ENCODE data around the gene ADIPOQ. TPM values are rescaled to one million over a fixed set of nuclear protein-coding genes. Genes with fewer than 3 reads are reported as not detected.
"Not testable (repeated sequence)": the region's sequence is repeated elsewhere in the genome, so short reads cannot be mapped to it uniquely, and the experiment has no call there.

Gene ADIPOQ
- total RNA-seq (2012; rRNA removed), result not detected in 2 replicates

GRCh38 chr3:186842426-186843038, at the start of gene ADIPOQ:
TSS of gene ADIPOQ (plus strand) at chr3:186842710. CDS start at chr3:186853059, 10,349 bp downstream.
- H3K4me3 ChIP-seq (ENCODE audit: low read length), result no peak within 1 kb of the TSS
- no peaks in the 10 kb centered on the region for H3K36me3 ChIP-seq (ENCODE audit: insufficient read depth, low read length)
- H3K9ac ChIP-seq (ENCODE audit: low read depth, low read length), result no peak within 1 kb of the TSS
- H3K4me1 ChIP-seq (ENCODE audit: control insufficient read depth, insufficient read depth, low read length), result no peaks in the 10 kb centered on the region
- no peak within 1 kb of the TSS for H3K4me2 ChIP-seq (ENCODE audit: low read length)
- peaks cover 29% of the 10 kb centered on the region for H3K27me3 ChIP-seq (ENCODE audit: control insufficient read depth, insufficient read depth, low read length)
- no peaks in the 10 kb centered on the region for H3K9me3 ChIP-seq (replicated peaks; ENCODE audit: low read length)

GRCh38 chr3:186798239-186798874, 44.2 kb upstream of the ADIPOQ start:
- Histone ChIP-seq H3K9me3 (replicated peaks; ENCODE audit: low read length) (no peaks in the 10 kb centered on the region), H3K27me3 (ENCODE audit: control insufficient read depth, insufficient read depth, low read length) (no peaks in the 10 kb centered on the region), H3K4me1 (ENCODE audit: control insufficient read depth, insufficient read depth, low read length) (no peaks in the 10 kb centered on the region), H3K4me3 (ENCODE audit: low read length) (no peak overlapping the region), H3K4me2 (ENCODE audit: low read length) (no peak overlapping the region), H3K9ac (ENCODE audit: low read depth, low read length) (no peak overlapping the region), H3K36me3 (ENCODE audit: insufficient read depth, low read length) (peaks cover 27% of the 10 kb centered on the region)

GRCh38 chr3:186800285-186800684, 42.2 kb upstream of the ADIPOQ start:
- no peaks in the 10 kb centered on the region for H3K27me3 ChIP-seq (ENCODE audit: control insufficient read depth, insufficient read depth, low read length)
- peaks cover 4% of the 10 kb centered on the region for H3K4me1 ChIP-seq (ENCODE audit: control insufficient read depth, insufficient read depth, low read length)
- no peak overlapping the region for H3K4me3 ChIP-seq (ENCODE audit: low read length)
- H3K9me3 ChIP-seq (replicated peaks; ENCODE audit: low read length), result no peaks in the 10 kb centered on the region
- H3K36me3 ChIP-seq (ENCODE audit: insufficient read depth, low read length), result peaks cover 23% of the 10 kb centered on the region
- no peak overlapping the region for H3K9ac ChIP-seq (ENCODE audit: low read depth, low read length)
- no peak overlapping the region for H3K4me2 ChIP-seq (ENCODE audit: low read length)

GRCh38 chr3:186802701-186803100, 39.8 kb upstream of the ADIPOQ start:
- Histone ChIP-seq H3K4me3 (ENCODE audit: low read length) (no peak overlapping the region), H3K9ac (ENCODE audit: low read depth, low read length) (no peak overlapping the region), H3K4me1 (ENCODE audit: control insufficient read depth, insufficient read depth, low read length) (peaks cover 14% of the 10 kb centered on the region), H3K4me2 (ENCODE audit: low read length) (no peak overlapping the region), H3K36me3 (ENCODE audit: insufficient read depth, low read length) (peaks cover 13% of the 10 kb centered on the region), H3K27me3 (ENCODE audit: control insufficient read depth, insufficient read depth, low read length) (no peaks in the 10 kb centered on the region), H3K9me3 (replicated peaks; ENCODE audit: low read length) (no peaks in the 10 kb centered on the region)

GRCh38 chr3:186803447-186803846, 39.1 kb upstream of the ADIPOQ start:
- Histone ChIP-seq H3K36me3 (ENCODE audit: insufficient read depth, low read length) (peaks cover 13% of the 10 kb centered on the region), H3K4me1 (ENCODE audit: control insufficient read depth, insufficient read depth, low read length) (peaks cover 14% of the 10 kb centered on the region)
- not testable (repeated sequence) for H3K27me3 ChIP-seq (ENCODE audit: control insufficient read depth, insufficient read depth, low read length); H3K9ac ChIP-seq (ENCODE audit: low read depth, low read length); H3K4me3 ChIP-seq (ENCODE audit: low read length); H3K4me2 ChIP-seq (ENCODE audit: low read length); H3K9me3 ChIP-seq (replicated peaks; ENCODE audit: low read length)

GRCh38 chr3:186806089-186807055, 36.1 kb upstream of the ADIPOQ start, which contains the start of gene RFC4:
TSS of gene RFC4 (minus strand) at chr3:186806482. CDS start at chr3:186804713, 1,769 bp downstream.
- H3K9me3 ChIP-seq (replicated peaks; ENCODE audit: low read length), result no peaks in the 10 kb centered on the region

GRCh38 chr3:186807231-186807630, 35.3 kb upstream of the ADIPOQ start:
- peaks cover 14% of the 10 kb centered on the region for H3K4me1 ChIP-seq (ENCODE audit: control insufficient read depth, insufficient read depth, low read length)
- peak overlapping the region; percentile 92 for H3K4me3 ChIP-seq (ENCODE audit: low read length)
- no peaks in the 10 kb centered on the region for H3K27me3 ChIP-seq (ENCODE audit: control insufficient read depth, insufficient read depth, low read length)
- no peaks in the 10 kb centered on the region for H3K9me3 ChIP-seq (replicated peaks; ENCODE audit: low read length)
- peak overlapping the region; percentile 93 for H3K9ac ChIP-seq (ENCODE audit: low read depth, low read length)
- H3K4me2 ChIP-seq (ENCODE audit: low read length), result peak overlapping the region; percentile 89
- peaks cover 7% of the 10 kb centered on the region for H3K36me3 ChIP-seq (ENCODE audit: insufficient read depth, low read length)

More at GRCh38 chr3:186806089-186807055, 36.1 kb upstream of the ADIPOQ start, which contains the start of gene RFC4:
- H3K9ac ChIP-seq (ENCODE audit: low read depth, low read length), result peak within 1 kb of the TSS; percentile 93
- peak within 1 kb of the TSS; percentile 92 for H3K4me3 ChIP-seq (ENCODE audit: low read length)
- H3K36me3 ChIP-seq (ENCODE audit: insufficient read depth, low read length), result peaks cover 9% of the 10 kb centered on the region
- peak within 1 kb of the TSS; percentile 89 for H3K4me2 ChIP-seq (ENCODE audit: low read length)
- H3K4me1 ChIP-seq (ENCODE audit: control insufficient read depth, insufficient read depth, low read length), result peaks cover 14% of the 10 kb centered on the region
- H3K27me3 ChIP-seq (ENCODE audit: control insufficient read depth, insufficient read depth, low read length), result no peaks in the 10 kb centered on the region

GRCh38 chr3:186810336-186810996, 32.0 kb upstream of the ADIPOQ start:
- no peaks in the 10 kb centered on the region for H3K27me3 ChIP-seq (ENCODE audit: control insufficient read depth, insufficient read depth, low read length)
- H3K9me3 ChIP-seq (replicated peaks; ENCODE audit: low read length), result no peaks in the 10 kb centered on the region
- H3K4me2 ChIP-seq (ENCODE audit: low read length), result no peak overlapping the region
- no peak overlapping the region for H3K9ac ChIP-seq (ENCODE audit: low read depth, low read length)
- H3K4me3 ChIP-seq (ENCODE audit: low read length), result no peak overlapping the region
- no peaks in the 10 kb centered on the region for H3K36me3 ChIP-seq (ENCODE audit: insufficient read depth, low read length)
- H3K4me1 ChIP-seq (ENCODE audit: control insufficient read depth, insufficient read depth, low read length), result peaks cover 14% of the 10 kb centered on the region

- H3K4me1 ChIP-seq (ENCODE audit: control insufficient read depth, insufficient read depth, low read length), result peaks cover 16% of the 10 kb centered on the region
- H3K36me3 ChIP-seq (ENCODE audit: insufficient read depth, low read length); H3K9me3 ChIP-seq (replicated peaks; ENCODE audit: low read length); H3K4me2 ChIP-seq (ENCODE audit: low read length); H3K9ac ChIP-seq (ENCODE audit: low read depth, low read length); H3K4me3 ChIP-seq (ENCODE audit: low read length); H3K27me3 ChIP-seq (ENCODE audit: control insufficient read depth, insufficient read depth, low read length): not testable (repeated sequence)
Observed at GRCh38 chr3:186811313-186811712, 31.2 kb upstream of the ADIPOQ start.

GRCh38 chr3:186814100-186814499, 28.4 kb upstream of the ADIPOQ start:
- Histone ChIP-seq H3K36me3 (ENCODE audit: insufficient read depth, low read length) (no peaks in the 10 kb centered on the region), H3K4me1 (ENCODE audit: control insufficient read depth, insufficient read depth, low read length) (peaks cover 10% of the 10 kb centered on the region), H3K9ac (ENCODE audit: low read depth, low read length) (no peak overlapping the region), H3K9me3 (replicated peaks; ENCODE audit: low read length) (no peaks in the 10 kb centered on the region), H3K4me3 (ENCODE audit: low read length) (no peak overlapping the region), H3K4me2 (ENCODE audit: low read length) (no peak overlapping the region), H3K27me3 (ENCODE audit: control insufficient read depth, insufficient read depth, low read length) (no peaks in the 10 kb centered on the region)

GRCh38 chr3:186815435-186815834, 27.1 kb upstream of the ADIPOQ start:
- Histone ChIP-seq H3K36me3 (ENCODE audit: insufficient read depth, low read length) (no peaks in the 10 kb centered on the region), H3K9ac (ENCODE audit: low read depth, low read length) (no peak overlapping the region), H3K9me3 (replicated peaks; ENCODE audit: low read length) (no peaks in the 10 kb centered on the region), H3K4me2 (ENCODE audit: low read length) (no peak overlapping the region), H3K4me1 (ENCODE audit: control insufficient read depth, insufficient read depth, low read length) (peaks cover 10% of the 10 kb centered on the region), H3K4me3 (ENCODE audit: low read length) (no peak overlapping the region), H3K27me3 (ENCODE audit: control insufficient read depth, insufficient read depth, low read length) (no peaks in the 10 kb centered on the region)
